Thoracic aorta (tissue), 2 donors: ENCODE measurements around the gene TSPO2. TPM values are rescaled to one million over a fixed set of nuclear protein-coding genes. Genes with fewer than 3 reads are reported as not detected.

Source experiments
- ATAC-seq: fragments of 150-250 bp; one replicate; pipeline ENCODE4 v1.8.0; 2017; ENCODE audit warnings: low read depth; ENCODE audit not compliant: insufficient number of reproducible peaks, low FRiP score
- DNase-seq: peaks from one replicate; pipeline ENCODE4 v3.0.0-alpha.2; 2020; ENCODE audit warnings: low spot score
- H3K27ac ChIP-seq, 2 donors: fragments of 200-600 bp; sonication (generic); 1 replicate in 1 of 2; 2 replicates in 1 of 2; pipeline ENCODE4 v1.5.1; 2016; ENCODE audit warnings: mild to moderate bottlenecking in 2 of 2, moderate library complexity in 2 of 2
- H3K27me3 ChIP-seq: fragments of 200-600 bp; sonication (generic); replicated peaks from 2 replicates; pipeline ENCODE4 v1.6.0; 2016; ENCODE audit warnings: mild to moderate bottlenecking; ENCODE audit not compliant: insufficient read depth
- H3K36me3 ChIP-seq: fragments of 200-600 bp; sonication (generic); one replicate; pipeline ENCODE4 v1.5.1; 2016
- H3K4me1 ChIP-seq, 2 donors: fragments of 200-600 bp; sonication (generic); 1 replicate in 1 of 2; 2 replicates in 1 of 2; pipeline versions ENCODE4 v1.5.1 to v1.6.0; 2016; ENCODE audit warnings: low read depth in 2 of 2, mild to moderate bottlenecking in 1 of 2; ENCODE audit not compliant: control insufficient read depth in 1 of 2
- H3K4me3 ChIP-seq: fragments of 200-600 bp; sonication (generic); 2 replicates; pipeline ENCODE4 v1.5.1; 2016; ENCODE audit warnings: mild to moderate bottlenecking
- H3K9me3 ChIP-seq: fragments of 200-600 bp; sonication (generic); 2 replicates; pipeline ENCODE4 v1.5.1; 2016
- CTCF ChIP-seq: fragments of 200-600 bp; sonication (generic); IDR thresholded peaks from one replicate; pipeline ENCODE4 v1.5.1; 2019; ENCODE audit warnings: antibody characterized with exemption
- total RNA-seq, 2 donors: library from RNA; depleted of rRNA; stranded (reverse); fragments of >200 nt; gene quantifications; one replicate each; pipeline versions ENCODE4 v1.1.0 to v1.2.3, GENCODE V29; 2016

TSPO2 gene
- total RNA-seq, 2 donors from 2014 or later: not detected

- DNase-seq (peak; percentile 97), ATAC-seq (no peak)
- Histone ChIP-seq H3K4me3 (peak within 1 kb of the TSS; percentile 83), H3K4me1 (peaks cover 15 to 36% of the 10 kb centered on the region in 2 donors), H3K9me3 (no peaks in the 10 kb centered on the region), H3K27ac (peak within 1 kb of the TSS; percentile 97 to 98), H3K36me3 (no peaks in the 10 kb centered on the region), H3K27me3 (no peaks in the 10 kb centered on the region)
- TF ChIP-seq CTCF: no peak
Observed at GRCh38 chr6:41072836-41073202, 30.6 kb downstream of the TSPO2 start, which contains the start of gene NFYA. Gene NFYA (plus strand): TSS chr6:41072974. CDS start chr6:41079090, 6,116 bp downstream.

GRCh38 chr6:41073203-41073967 is 31.1 kb downstream of the TSPO2 start:
- H3K4me3 ChIP-seq: peak overlapping the region; percentile 83
- H3K9me3 ChIP-seq: no peaks in the 10 kb centered on the region
- H3K27ac ChIP-seq: peak overlapping the region; percentile 97
- TF ChIP-seq CTCF: peak; percentile 43
- H3K36me3 ChIP-seq: no peaks in the 10 kb centered on the region
- no peaks in the 10 kb centered on the region for H3K27me3 ChIP-seq
- H3K4me1 ChIP-seq: peaks cover 15 to 36% of the 10 kb centered on the region in 2 donors
- DNase-seq: peak; percentile 54
- peak; percentile 4 for ATAC-seq

- H3K27me3 ChIP-seq: no peaks in the 10 kb centered on the region
- H3K36me3 ChIP-seq: no peaks in the 10 kb centered on the region
- ATAC-seq (no peak), DNase-seq (no peak)
- peak overlapping the region; percentile 83 for H3K4me3 ChIP-seq
- H3K4me1 ChIP-seq: peaks cover 15 to 36% of the 10 kb centered on the region in 2 donors
- peak overlapping the region; percentile 97 for H3K27ac ChIP-seq
- TF ChIP-seq CTCF: no peak
- H3K9me3 ChIP-seq: no peaks in the 10 kb centered on the region
Observed at GRCh38 chr6:41073968-41074691, 31.9 kb downstream of the TSPO2 start.

- no peaks in the 10 kb centered on the region for H3K36me3 ChIP-seq
- H3K9me3 ChIP-seq: no peaks in the 10 kb centered on the region
- H3K4me1 ChIP-seq: peaks cover 15 to 36% of the 10 kb centered on the region in 2 donors
- peak overlapping the region; percentile 97 for H3K27ac ChIP-seq
- TF ChIP-seq CTCF: no peak
- DNase-seq: no peak
- H3K4me3 ChIP-seq: peak overlapping the region; percentile 83
- H3K27me3 ChIP-seq: no peaks in the 10 kb centered on the region
- no peak for ATAC-seq
Observed at GRCh38 chr6:41074692-41075436, 32.6 kb downstream of the TSPO2 start.
